ENCODE results near the gene BMAL1.

Gene BMAL1

DNA sequence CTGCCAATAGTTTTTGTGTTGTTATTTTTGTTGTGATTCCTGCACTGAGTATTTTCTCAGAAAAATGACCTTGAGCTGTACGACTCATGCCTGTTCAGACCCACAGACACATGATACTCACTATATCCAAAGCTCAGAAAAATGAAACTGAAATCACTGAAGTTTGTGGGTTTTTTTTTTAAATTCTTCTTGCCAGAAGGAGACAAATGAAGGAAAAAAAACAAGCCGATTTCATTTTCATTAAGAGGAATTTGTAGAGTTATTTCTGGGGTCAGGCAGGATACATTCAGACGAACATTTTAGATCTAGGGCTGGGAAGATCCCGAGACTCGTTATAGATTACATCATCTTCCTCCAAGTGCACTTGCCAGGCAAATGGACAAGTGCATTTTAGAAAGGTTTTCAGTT lies 60.4 kb downstream of the BMAL1 start:
- peaks cover 21% of the 10 kb centered on the region for H3K27me3 ChIP-seq (ENCODE audit: control insufficient read depth, low read length)
- H3K9me2 ChIP-seq (replicated peaks; ENCODE audit: control insufficient read depth, low read length) = no peaks in the 10 kb centered on the region
- no peak overlapping the region for H3K4me3 ChIP-seq (ENCODE audit: low read length)
- H3K27ac ChIP-seq (ENCODE audit: low read depth, low read length) = no peak overlapping the region
- no peaks in the 10 kb centered on the region for H3K79me2 ChIP-seq (ENCODE audit: control insufficient read depth, low read length)
- TF ChIP-seq EZH2phosphoT487 (IDR thresholded peaks at IDR 0.05; ENCODE audit: borderline replicate concordance, low read length) = no peak
- no peak overlapping the region for H3K4me2 ChIP-seq (ENCODE audit: low read length)
- no peaks in the 10 kb centered on the region for H3K9me3 ChIP-seq (ENCODE audit: control insufficient read depth, insufficient read depth, low read length)
- no peaks in the 10 kb centered on the region for H3F3A ChIP-seq (ENCODE audit: control insufficient read depth, insufficient read depth)
- H3K36me3 ChIP-seq (ENCODE audit: control insufficient read depth, low read length) = no peaks in the 10 kb centered on the region
- H3K4me1 ChIP-seq (ENCODE audit: control insufficient read depth, low read length) = no peaks in the 10 kb centered on the region
- no peaks in the 10 kb centered on the region for H4K20me1 ChIP-seq (ENCODE audit: control insufficient read depth, insufficient read depth, low read depth, low read length)

DNA sequence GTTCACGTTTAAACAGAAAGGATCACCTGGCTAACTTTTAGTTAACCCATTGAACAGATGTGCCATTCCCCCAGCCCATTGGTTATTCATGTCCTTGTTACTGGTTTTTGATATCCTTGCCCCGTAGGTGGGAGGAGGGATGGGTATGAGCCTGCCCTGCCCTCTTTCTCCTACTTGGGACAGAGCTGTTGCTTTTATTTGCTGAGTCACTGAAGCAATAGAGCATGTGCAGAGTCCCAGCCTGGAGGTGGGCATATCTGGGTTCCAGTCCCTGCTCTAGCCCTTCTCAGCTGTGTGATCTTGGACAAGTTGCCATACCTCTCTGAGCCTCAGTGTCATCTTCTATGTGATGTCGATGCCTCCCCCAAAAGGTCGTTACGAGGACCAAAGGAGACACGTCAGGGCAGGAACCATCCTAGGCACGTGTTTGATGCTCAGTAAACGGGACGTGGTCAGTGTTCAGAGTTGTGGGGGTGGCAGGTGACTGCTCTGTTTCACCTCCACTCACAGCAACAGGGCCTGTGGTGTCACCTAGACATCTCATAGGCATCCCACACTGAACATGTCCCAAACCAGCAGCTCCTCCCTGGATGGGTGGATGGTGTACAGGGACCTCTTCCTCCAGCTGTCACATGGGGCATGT lies 61.0 kb downstream of the BMAL1 start:
- H3K4me1 ChIP-seq (ENCODE audit: control insufficient read depth, low read length) = no peaks in the 10 kb centered on the region
- H3F3A ChIP-seq (ENCODE audit: control insufficient read depth, insufficient read depth) = no peaks in the 10 kb centered on the region

GRCh38 chr11:13339195-13340153 lies 61.9 kb downstream of the BMAL1 start:
- Histone ChIP-seq H3K4me2 (ENCODE audit: low read length) (no peak overlapping the region), H3K9me2 (replicated peaks; ENCODE audit: control insufficient read depth, low read length) (no peaks in the 10 kb centered on the region), H3K4me3 (ENCODE audit: low read length) (no peak overlapping the region), H3K27ac (ENCODE audit: low read depth, low read length) (no peak overlapping the region), H3K4me1 (ENCODE audit: control insufficient read depth, low read length) (no peaks in the 10 kb centered on the region), H3K9me3 (ENCODE audit: control insufficient read depth, insufficient read depth, low read length) (no peaks in the 10 kb centered on the region), H3K79me2 (ENCODE audit: control insufficient read depth, low read length) (no peaks in the 10 kb centered on the region), H3K36me3 (ENCODE audit: control insufficient read depth, low read length) (no peaks in the 10 kb centered on the region), H4K20me1 (ENCODE audit: control insufficient read depth, insufficient read depth, low read depth, low read length) (peaks cover 2% of the 10 kb centered on the region; the same call in 1 of the 2 replicates), H3F3A (ENCODE audit: control insufficient read depth, insufficient read depth) (no peaks in the 10 kb centered on the region), H3K27me3 (ENCODE audit: control insufficient read depth, low read length) (peaks cover 22% of the 10 kb centered on the region)
- no peak for TF ChIP-seq EZH2phosphoT487 (IDR thresholded peaks at IDR 0.05; ENCODE audit: borderline replicate concordance, low read length)
- TF ChIP-seq CTCF (IDR thresholded peaks at IDR 0.05; ENCODE audit: low read depth, low read length, poor library complexity, severe bottlenecking) = no peak

More for the DNA sequence above, 61.0 kb downstream of the BMAL1 start:
- TF ChIP-seq EZH2phosphoT487 (IDR thresholded peaks at IDR 0.05; ENCODE audit: borderline replicate concordance, low read length) (no peak), CTCF (IDR thresholded peaks at IDR 0.05; ENCODE audit: low read depth, low read length, poor library complexity, severe bottlenecking) (no peak)
- H4K20me1 ChIP-seq (ENCODE audit: control insufficient read depth, insufficient read depth, low read depth, low read length) = no peaks in the 10 kb centered on the region
- no peaks in the 10 kb centered on the region for H3K36me3 ChIP-seq (ENCODE audit: control insufficient read depth, low read length)
- peaks cover 22% of the 10 kb centered on the region for H3K27me3 ChIP-seq (ENCODE audit: control insufficient read depth, low read length)
- no peak overlapping the region for H3K27ac ChIP-seq (ENCODE audit: low read depth, low read length)
- no peaks in the 10 kb centered on the region for H3K9me3 ChIP-seq (ENCODE audit: control insufficient read depth, insufficient read depth, low read length)
- H3K4me2 ChIP-seq (ENCODE audit: low read length) = no peak overlapping the region
- H3K79me2 ChIP-seq (ENCODE audit: control insufficient read depth, low read length) = no peaks in the 10 kb centered on the region
- no peak overlapping the region for H3K4me3 ChIP-seq (ENCODE audit: low read length)
- H3K9me2 ChIP-seq (replicated peaks; ENCODE audit: control insufficient read depth, low read length) = no peaks in the 10 kb centered on the region
